H1 (cell line): ENCODE results near the gene UPB1. TPM values are rescaled to one million over a fixed set of nuclear protein-coding genes. Genes with fewer than 3 reads are reported as not detected.

ENCODE experiments used
- CTCF ChIA-PET: fragments of 300-600 bp; sonication (Branson Sonifier 250); formaldehyde crosslinking; loops from one replicate; lab custom pipeline; 2021; ENCODE audit not compliant: partially characterized antibody; lab: Charles Lee
- POLR2A ChIA-PET: fragments of 300-600 bp; sonication (Branson Sonifier 250); formaldehyde crosslinking; loops from one replicate; lab custom pipeline; 2021; ENCODE audit warnings: inconsistent platforms; ENCODE audit not compliant: partially characterized antibody; lab: Charles Lee
- DNase-seq, 2 experiments: peaks; one replicate each; pipeline versions ENCODE4 v3.0.0 to v3.0.0-alpha.2; 2010 to 2022; ENCODE audit warnings: low spot score in 2 of 2, low read depth in 1 of 2, mixed read lengths in 1 of 2
- FAIRE-seq: peaks from 2 replicates; lab custom pipeline; 2011; peaks lifted over from hg19 to GRCh38; lab: Jason Lieb, UNC
- H2AFZ ChIP-seq: 2 replicates; pipeline ENCODE4 v1.8.1; 2012; ENCODE audit warnings: low read length, inconsistent platforms
- H2AK5ac ChIP-seq: 2 replicates; pipeline ENCODE4 v1.6.1; 2013; ENCODE audit warnings: low read depth, low read length
- H2BK120ac ChIP-seq: replicated peaks from 2 replicates; pipeline ENCODE3; 2013; ENCODE audit warnings: low read depth, low read length, inconsistent platforms
- H2BK12ac ChIP-seq: 2 replicates; pipeline ENCODE4 v1.6.1; 2013; ENCODE audit warnings: low read depth, low read length
- H2BK15ac ChIP-seq: 2 replicates; pipeline ENCODE4 v1.6.1; 2013; ENCODE audit warnings: low read length
- H2BK20ac ChIP-seq: 2 replicates; pipeline ENCODE4 v1.6.1; 2013; ENCODE audit warnings: low read length
- H2BK5ac ChIP-seq: 2 replicates; pipeline ENCODE4 v1.6.1; 2013; ENCODE audit warnings: low read depth, low read length
- H3K14ac ChIP-seq: 2 replicates; pipeline ENCODE4 v1.6.1; 2013; ENCODE audit warnings: inconsistent platforms; ENCODE audit not compliant: insufficient read length
- H3K18ac ChIP-seq: 2 replicates; pipeline ENCODE4 v1.6.1; 2013; ENCODE audit warnings: low read length; ENCODE audit errors: extremely low read depth
- H3K23ac ChIP-seq: 2 replicates; pipeline ENCODE4 v1.6.1; 2013; ENCODE audit warnings: inconsistent platforms; ENCODE audit not compliant: insufficient read length
- H3K23me2 ChIP-seq: 2 replicates; pipeline ENCODE4 v1.6.1; 2013; ENCODE audit warnings: low read depth, low read length
- H3K27ac ChIP-seq: 2 replicates; pipeline ENCODE4 v1.6.1; 2011; ENCODE audit warnings: low read depth, low read length, inconsistent platforms
- H3K27me3 ChIP-seq, 4 experiments: replicated peaks in 1 of 4; 1 replicate in 1 of 4; 2 replicates in 3 of 4; pipeline versions ENCODE4 v1.6.1 to v1.8.1; 2011 to 2013; ENCODE audit warnings: low read length in 3 of 4, mild to moderate bottlenecking in 3 of 4, inconsistent platforms in 2 of 4, mixed read lengths in 2 of 4, moderate library complexity in 1 of 4; ENCODE audit not compliant: control insufficient read depth in 3 of 4, insufficient read depth in 3 of 4; ENCODE audit errors: extremely low read depth in 1 of 4
- H3K36me3 ChIP-seq, 4 experiments: 2 replicates each; pipeline versions ENCODE4 v1.6.1 to v1.8.1; 2011 to 2013; ENCODE audit warnings: mild to moderate bottlenecking in 4 of 4, low read length in 3 of 4, moderate library complexity in 2 of 4, control low read depth in 1 of 4, inconsistent platforms in 1 of 4; ENCODE audit not compliant: insufficient read depth in 4 of 4, control insufficient read depth in 2 of 4
- H3K4ac ChIP-seq: replicated peaks from 2 replicates; pipeline ENCODE3; 2013; ENCODE audit warnings: low read length, low read depth, mixed read lengths, inconsistent platforms; ENCODE audit not compliant: insufficient read length
- H3K4me1 ChIP-seq, 4 experiments: replicated peaks in 1 of 4; 1 replicate in 1 of 4; 2 replicates in 3 of 4; pipeline versions ENCODE4 v1.6.1 to v1.8.1; 2011 to 2013; ENCODE audit warnings: low read length in 3 of 4, inconsistent platforms in 2 of 4, mixed read lengths in 1 of 4; ENCODE audit not compliant: insufficient read depth in 4 of 4, control insufficient read depth in 3 of 4
- H3K4me2 ChIP-seq, 2 experiments: 2 replicates each; pipeline versions ENCODE4 v1.6.1 to v1.8.1; 2011 to 2013; ENCODE audit warnings: low read depth in 2 of 2, low read length in 2 of 2, control low read depth in 1 of 2, inconsistent platforms in 1 of 2, mild to moderate bottlenecking in 1 of 2; ENCODE audit not compliant: insufficient read depth in 1 of 2
- H3K4me3 ChIP-seq, 4 experiments: fragments of 200-600, 300-600 bp in 1 of 4; sonication (generic), shearing (Covaris generic), sonication (Bioruptor Twin) in 1 of 4; 2 replicates each; pipeline versions ENCODE4 v1.5.1 to v1.8.1; 2011 to 2016; ENCODE audit warnings: low read length in 4 of 4, low read depth in 3 of 4, control low read depth in 2 of 4, inconsistent platforms in 2 of 4, mild to moderate bottlenecking in 2 of 4, mixed read lengths in 1 of 4, moderate library complexity in 1 of 4; ENCODE audit not compliant: insufficient read depth in 2 of 4; ENCODE audit errors: extremely low read depth in 1 of 4
- H3K56ac ChIP-seq: replicated peaks from 2 replicates; pipeline ENCODE3; 2013; ENCODE audit warnings: low read depth, mild to moderate bottlenecking, mixed read lengths, low read length, inconsistent platforms; ENCODE audit not compliant: insufficient read length
- H3K79me1 ChIP-seq: 2 replicates; pipeline ENCODE4 v1.6.1; 2013; ENCODE audit warnings: low read depth, low read length, control low read depth
- H3K79me2 ChIP-seq, 2 experiments: 2 replicates each; pipeline versions ENCODE4 v1.6.1 to v1.8.1; 2012 to 2013; ENCODE audit warnings: low read length in 2 of 2, mild to moderate bottlenecking in 2 of 2, inconsistent platforms in 1 of 2; ENCODE audit not compliant: insufficient read depth in 2 of 2, control insufficient read depth in 1 of 2
- H3K9ac ChIP-seq, 4 experiments: replicated peaks in 1 of 4; 1 replicate in 1 of 4; 2 replicates in 3 of 4; pipeline versions ENCODE4 v1.6.1 to v1.8.1; 2011 to 2013; ENCODE audit warnings: low read depth in 3 of 4, low read length in 3 of 4, control low read depth in 2 of 4, mild to moderate bottlenecking in 2 of 4, moderate library complexity in 2 of 4, inconsistent platforms in 1 of 4; ENCODE audit errors: extremely low read depth in 1 of 4
- H3K9me3 ChIP-seq, 2 experiments: 2 replicates each; pipeline versions ENCODE4 v1.6.1 to v1.8.1; 2012 to 2013; ENCODE audit warnings: mild to moderate bottlenecking in 2 of 2, moderate library complexity in 2 of 2, control low read depth in 1 of 2, inconsistent platforms in 1 of 2, low read depth in 1 of 2, low read length in 1 of 2, mixed read lengths in 1 of 2; ENCODE audit not compliant: insufficient read depth in 2 of 2
- H4K20me1 ChIP-seq, 2 experiments: replicated peaks in 1 of 2; 2 replicates each; pipeline versions ENCODE3 to v1.8.1; 2011 to 2013; ENCODE audit warnings: inconsistent platforms in 2 of 2, low read length in 2 of 2, mild to moderate bottlenecking in 1 of 2; ENCODE audit not compliant: insufficient read depth in 2 of 2, control insufficient read depth in 1 of 2
- H4K5ac ChIP-seq: 2 replicates; pipeline ENCODE4 v1.6.1; 2013; ENCODE audit warnings: low read length, low read depth, mixed read lengths, inconsistent platforms; ENCODE audit not compliant: insufficient read length
- H4K8ac ChIP-seq: 2 replicates; pipeline ENCODE4 v1.8.0; 2013; ENCODE audit warnings: mild to moderate bottlenecking, moderate library complexity, low read length, inconsistent platforms; ENCODE audit not compliant: insufficient read depth; ENCODE audit errors: extremely low read depth
- H4K91ac ChIP-seq: replicated peaks from 2 replicates; pipeline ENCODE3; 2013; ENCODE audit warnings: low read length, mixed read lengths, inconsistent platforms; ENCODE audit not compliant: insufficient read length
- CTCF ChIP-seq, 3 experiments: IDR thresholded peaks; 1 replicate in 2 of 3; 2 replicates in 1 of 3; pipeline versions ENCODE4 v1.5.1 to v1.6.1; 2011; ENCODE audit warnings: low read length in 3 of 3, mild to moderate bottlenecking in 3 of 3, inconsistent platforms in 2 of 3, low read depth in 1 of 3, moderate library complexity in 1 of 3; ENCODE audit not compliant: insufficient read depth in 1 of 3; ENCODE audit errors: control extremely low read depth in 1 of 3
- EP300 ChIP-seq, 2 experiments: IDR thresholded peaks; 1 replicate in 1 of 2; 2 replicates in 1 of 2; pipeline ENCODE4 v1.6.1; 2011 to 2012; ENCODE audit warnings: low read depth in 2 of 2, low read length in 2 of 2, mild to moderate bottlenecking in 2 of 2, borderline replicate concordance in 1 of 2, inconsistent platforms in 1 of 2, moderate library complexity in 1 of 2
- HDAC6 ChIP-seq: IDR thresholded peaks from one replicate; pipeline ENCODE4 v1.7.1; 2012; ENCODE audit warnings: low read depth, mild to moderate bottlenecking, inconsistent platforms, low read length, moderate library complexity
- JUN ChIP-seq: IDR thresholded peaks from 2 replicates; pipeline ENCODE4 v1.6.1; 2011; ENCODE audit warnings: low read depth, mild to moderate bottlenecking, improper control_type of control experiment, low read length
- POU5F1 ChIP-seq: IDR thresholded peaks from 2 replicates; pipeline ENCODE4 v1.6.1; 2011; ENCODE audit warnings: low read depth, mild to moderate bottlenecking, low read length, moderate library complexity
- RBBP5 ChIP-seq: IDR thresholded peaks from 2 replicates; pipeline ENCODE4 v1.7.1; 2012; ENCODE audit warnings: low read depth, mild to moderate bottlenecking, inconsistent platforms, low read length, moderate library complexity, borderline replicate concordance
- TAF1 ChIP-seq: IDR thresholded peaks from 2 replicates; pipeline ENCODE4 v1.6.1; 2011; ENCODE audit warnings: mild to moderate bottlenecking, low read depth, low read length
- USF2 ChIP-seq: IDR thresholded peaks from 2 replicates; pipeline ENCODE4 v1.6.1; 2011; ENCODE audit warnings: low read length, improper control_type of control experiment
- ZNF274 ChIP-seq: IDR thresholded peaks from 2 replicates; pipeline ENCODE4 v1.7.0; 2012; ENCODE audit warnings: low read length, borderline replicate concordance; ENCODE audit errors: extremely low read depth
- WGBS, 2 experiments: shearing (Covaris generic) in 1 of 2; methylation state at CpG; one replicate each; pipeline versions ENCODE4 v1.1.6 to v1.1.7; 2013 to 2015; ENCODE audit warnings: low lambda C conversion rate in 2 of 2, mixed read lengths in 2 of 2, inconsistent platforms in 1 of 2, low coverage in 1 of 2, missing lambda C conversion rate in 1 of 2; ENCODE audit not compliant: insufficient replicate concordance in 2 of 2, insufficient coverage in 1 of 2, insufficient read length in 1 of 2; ENCODE audit errors: extremely low coverage in 1 of 2, missing lambda C conversion rate in 1 of 2; 5-methylcytosine and 5-hydroxymethylcytosine counted together
- polyA plus RNA-seq, 7 experiments: library from polyadenylated mRNA; depleted of rRNA in 3 of 7; stranded (reverse) in 5 of 7; unstranded in 2 of 7; fragments of >200 nt in 5 of 7; fragments of 200-250 nt in 2 of 7; gene quantifications; 1 replicate in 5 of 7; 2 replicates in 1 of 7; 4 replicates in 1 of 7; pipeline versions ENCODE4 v1.2.1 to v1.2.3, GENCODE V29; 2011 to 2013; ENCODE audit warnings: missing spikeins in 2 of 7, mixed read lengths in 2 of 7
- total RNA-seq: library from RNA; stranded (reverse); fragmentation: NEBNext Ultra II Directional; extraction: Animal tissue kit (Norgen Biotek cat#: 25700); gene quantifications from 2 replicates; pipeline ENCODE4 v1.2.1, GENCODE V29; 2021

The UPB1 gene
- total and polyA plus RNA-seq, 2 of the 8 experiments (the other 6 are each of a cell fraction or from before 2014, with no cell fraction given): 0.09 TPM; not detected in 1

GRCh38 chr22:24503843-24504338 lies 8.8 kb downstream of the UPB1 start:
- DNase-seq: no peak
- Histone ChIP-seq H3K9ac (no peak overlapping the region), H3K4me3 (no peak overlapping the region), H2BK15ac (no peak overlapping the region), H3K36me3 (no peaks in the 10 kb centered on the region), H3K79me2 (no peaks in the 10 kb centered on the region), H3K18ac (no peak overlapping the region), H2BK12ac (no peak overlapping the region), H3K23ac (no peak overlapping the region), H4K91ac (no peak overlapping the region), H3K27ac (no peak overlapping the region), H3K4me2 (no peak overlapping the region), H2AK5ac (no peak overlapping the region), H3K27me3 (peaks cover 0 to 2% (median 0%) of the 10 kb centered on the region in 4 experiments; a peak in 2 of 7 replicates), H4K5ac (no peak overlapping the region), H3K4ac (no peak overlapping the region), H3K14ac (no peak overlapping the region), H2BK20ac (no peak overlapping the region), H4K20me1 (no peaks in the 10 kb centered on the region), H3K4me1 (peaks cover 3 to 15% (median 9%) of the 10 kb centered on the region in 4 experiments; a peak in 5 of 7 replicates), H3K9me3 (no peaks in the 10 kb centered on the region), H4K8ac (no peak overlapping the region), H3K23me2 (no peaks in the 10 kb centered on the region), H3K79me1 (no peaks in the 10 kb centered on the region), H2AFZ (no peak overlapping the region), H3K56ac (no peak overlapping the region), H2BK120ac (no peak overlapping the region), H2BK5ac (no peak overlapping the region)
- ChIA-PET CTCF (interaction anchor here (0.6 to 15.1 kb wide), 12 partner anchors 13 to 175 kb away, joined by 3 to 201 read pairs (median 8); partner anchors contain the start of gene ADORA2A), POLR2A (no interaction called here)
- WGBS, 2 experiments: 89% methylated on average over 5 of the region's 5 CpGs; no CpG with 5 or more reads in 1 of the 2 experiments
- no peak for FAIRE-seq
- no peak for TF ChIP-seq TAF1
- TF ChIP-seq HDAC6: no peak
- TF ChIP-seq EP300 (IDR thresholded peaks at IDR 0.05; ENCODE audit: borderline replicate concordance in 1 of 2, low read depth in 2 of 2, low read length in 2 of 2): no peak
- no peak for TF ChIP-seq POU5F1
- TF ChIP-seq CTCF (IDR thresholded peaks at IDR 0.05; ENCODE audit: control extremely low read depth in 1 of 3, insufficient read depth in 1 of 3, low read depth in 1 of 3, low read length in 3 of 3): no peak
- no peak for TF ChIP-seq ZNF274
- no peak for TF ChIP-seq USF2
- TF ChIP-seq RBBP5: no peak
- TF ChIP-seq JUN: no peak
